GM19238 (cell line): ENCODE measurements around the gene GHR.
"Not testable (repeated sequence)": the region's sequence is repeated elsewhere in the genome, so short reads cannot be mapped to it uniquely, and the experiment has no call there.

ENCODE experiments used
- DNase-seq: peaks from one replicate; pipeline ENCODE4 v3.0.0; 2011; ENCODE audit warnings: low spot score; ENCODE audit not compliant: insufficient read length

GHR gene

DNA sequence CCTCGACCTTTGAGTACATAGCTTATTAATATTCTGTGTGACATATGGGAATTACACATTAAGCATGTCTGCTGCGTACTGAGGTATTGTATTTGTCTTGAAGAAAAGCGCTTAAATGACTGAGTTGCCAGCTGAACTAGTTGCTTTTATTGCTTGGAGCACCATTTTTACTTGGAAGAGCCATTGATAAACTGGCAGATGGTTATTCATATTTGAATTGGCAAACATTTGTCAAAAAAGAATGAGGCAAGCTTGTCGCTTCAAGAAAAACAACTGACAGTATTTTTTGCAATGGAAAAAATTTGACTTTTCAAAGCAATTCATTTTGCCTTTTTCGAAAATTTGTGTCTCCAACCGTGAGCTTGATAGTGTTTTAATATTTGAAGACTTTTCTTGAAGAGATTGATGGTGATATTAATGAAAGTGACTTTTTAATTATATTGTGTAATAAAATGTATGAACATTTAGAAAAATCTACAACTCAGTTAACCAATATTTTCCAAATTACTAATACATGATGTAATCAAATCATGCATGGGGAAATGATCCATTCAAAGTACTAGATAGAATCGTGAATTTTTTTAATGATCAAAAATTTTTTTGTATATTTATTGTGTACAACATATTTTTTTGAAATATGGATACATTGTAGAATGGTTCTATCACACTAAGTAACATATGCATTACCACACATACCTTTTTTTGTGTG lies 278.3 kb downstream of the GHR start:
- no peak for DNase-seq

DNA sequence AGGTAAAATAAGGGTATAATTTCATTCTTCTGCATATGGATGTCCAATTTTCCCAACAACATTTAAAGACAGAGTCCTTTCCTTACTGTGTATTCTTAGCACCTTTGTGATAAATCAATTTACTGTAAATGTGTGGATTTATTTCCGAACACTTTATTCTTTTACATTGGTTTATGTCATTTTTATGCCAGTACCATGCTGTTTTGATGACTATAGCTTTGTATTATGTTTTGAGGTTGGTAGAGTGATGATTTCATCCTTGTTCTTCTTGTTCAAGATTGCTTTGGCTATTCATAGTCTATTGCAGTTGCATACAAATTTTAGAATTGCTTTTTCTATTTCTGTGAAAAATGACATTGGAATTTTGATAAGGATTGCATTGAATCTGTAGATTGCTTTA lies 280.0 kb downstream of the GHR start:
- no peak for DNase-seq

DNA sequence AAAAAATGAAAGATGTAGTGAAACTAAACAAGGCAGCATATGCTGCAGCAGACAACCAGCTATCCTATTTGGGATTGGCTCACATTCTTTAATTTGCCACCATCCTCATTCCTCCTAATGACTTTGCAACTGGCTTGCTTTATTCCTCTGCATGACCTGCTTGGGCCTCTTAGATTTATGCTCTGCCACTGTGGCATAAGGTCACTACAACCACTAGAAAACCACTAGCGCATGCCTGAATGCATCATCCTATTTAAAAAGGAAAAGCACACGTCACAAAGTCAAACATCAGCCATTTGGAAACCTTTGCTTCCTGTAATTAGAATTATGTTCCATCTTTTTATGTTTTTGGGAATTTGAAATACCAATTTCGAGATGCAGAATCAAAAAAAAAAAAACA lies 292.5 kb downstream of the GHR start:
- no peak for DNase-seq

DNA sequence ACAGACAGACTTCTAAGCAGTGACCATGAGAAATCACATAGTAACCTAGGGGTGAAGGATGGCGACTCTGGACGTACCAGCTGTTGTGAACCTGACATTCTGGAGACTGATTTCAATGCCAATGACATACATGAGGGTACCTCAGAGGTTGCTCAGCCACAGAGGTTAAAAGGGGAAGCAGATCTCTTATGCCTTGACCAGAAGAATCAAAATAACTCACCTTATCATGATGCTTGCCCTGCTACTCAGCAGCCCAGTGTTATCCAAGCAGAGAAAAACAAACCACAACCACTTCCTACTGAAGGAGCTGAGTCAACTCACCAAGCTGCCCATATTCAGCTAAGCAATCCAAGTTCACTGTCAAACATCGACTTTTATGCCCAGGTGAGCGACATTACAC lies 295.4 kb downstream of the GHR start:
- DNase-seq = no peak

DNA sequence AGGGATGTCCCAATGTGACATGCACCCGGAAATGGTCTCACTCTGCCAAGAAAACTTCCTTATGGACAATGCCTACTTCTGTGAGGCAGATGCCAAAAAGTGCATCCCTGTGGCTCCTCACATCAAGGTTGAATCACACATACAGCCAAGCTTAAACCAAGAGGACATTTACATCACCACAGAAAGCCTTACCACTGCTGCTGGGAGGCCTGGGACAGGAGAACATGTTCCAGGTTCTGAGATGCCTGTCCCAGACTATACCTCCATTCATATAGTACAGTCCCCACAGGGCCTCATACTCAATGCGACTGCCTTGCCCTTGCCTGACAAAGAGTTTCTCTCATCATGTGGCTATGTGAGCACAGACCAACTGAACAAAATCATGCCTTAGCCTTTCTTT lies 295.8 kb downstream of the GHR start:
- no peak for DNase-seq

DNA sequence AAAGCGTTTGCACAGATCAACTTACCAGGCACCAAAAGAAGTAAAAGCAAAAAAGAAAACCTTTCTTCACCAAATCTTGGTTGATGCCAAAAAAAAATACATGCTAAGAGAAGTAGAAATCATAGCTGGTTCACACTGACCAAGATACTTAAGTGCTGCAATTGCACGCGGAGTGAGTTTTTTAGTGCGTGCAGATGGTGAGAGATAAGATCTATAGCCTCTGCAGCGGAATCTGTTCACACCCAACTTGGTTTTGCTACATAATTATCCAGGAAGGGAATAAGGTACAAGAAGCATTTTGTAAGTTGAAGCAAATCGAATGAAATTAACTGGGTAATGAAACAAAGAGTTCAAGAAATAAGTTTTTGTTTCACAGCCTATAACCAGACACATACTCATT lies 297.0 kb downstream of the GHR start:
- no peak for DNase-seq

DNA sequence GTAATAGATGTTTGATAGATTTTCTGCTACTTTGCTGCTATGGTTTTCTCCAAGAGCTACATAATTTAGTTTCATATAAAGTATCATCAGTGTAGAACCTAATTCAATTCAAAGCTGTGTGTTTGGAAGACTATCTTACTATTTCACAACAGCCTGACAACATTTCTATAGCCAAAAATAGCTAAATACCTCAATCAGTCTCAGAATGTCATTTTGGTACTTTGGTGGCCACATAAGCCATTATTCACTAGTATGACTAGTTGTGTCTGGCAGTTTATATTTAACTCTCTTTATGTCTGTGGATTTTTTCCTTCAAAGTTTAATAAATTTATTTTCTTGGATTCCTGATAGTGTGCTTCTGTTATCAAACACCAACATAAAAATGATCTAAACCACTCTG lies 298.2 kb downstream of the GHR start:
- DNase-seq = no peak

DNA sequence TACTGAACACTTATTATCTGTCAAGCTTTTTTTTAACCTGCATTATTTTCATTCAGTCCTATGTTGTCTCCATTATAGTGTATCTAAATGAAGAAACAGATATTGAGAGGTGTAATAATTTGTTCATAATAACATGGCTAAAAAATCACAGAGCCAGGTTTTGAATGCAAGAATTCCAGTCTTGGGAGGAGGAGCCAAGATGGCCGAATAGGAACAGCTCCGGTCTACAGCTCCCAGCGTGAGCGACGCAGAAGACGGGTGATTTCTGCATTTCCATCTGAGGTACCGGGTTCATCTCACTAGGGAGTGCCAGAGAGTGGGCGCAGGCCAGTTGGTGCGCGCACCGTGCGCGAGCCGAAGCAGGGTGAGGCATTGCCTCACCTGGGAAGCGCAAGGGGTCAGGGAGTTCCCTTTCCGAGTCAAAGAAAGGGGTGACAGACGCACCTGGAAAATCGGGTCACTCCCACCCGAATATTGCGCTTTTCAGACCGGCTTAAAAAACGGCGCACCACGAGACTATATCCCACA lies 311.4 kb downstream of the GHR start:
- not testable (repeated sequence) for DNase-seq

DNA sequence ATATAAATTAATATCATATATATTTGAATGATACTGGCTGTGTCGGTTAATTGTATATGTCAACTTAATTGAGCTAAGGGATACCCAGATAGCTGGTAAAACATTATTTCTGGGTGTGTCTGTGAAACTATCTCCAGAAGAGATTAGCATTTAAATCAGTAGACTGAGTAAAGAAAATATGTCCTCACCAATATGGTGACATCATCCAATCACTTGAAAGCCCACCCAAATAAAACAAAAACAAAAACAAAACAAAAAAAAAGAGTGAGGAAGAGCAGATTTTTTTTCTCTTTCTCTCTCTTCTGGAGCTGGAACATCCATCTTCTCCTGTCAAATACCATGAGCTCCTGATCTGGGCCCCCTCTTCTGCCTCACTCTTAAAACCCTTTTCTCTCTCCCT lies 317.7 kb downstream of the GHR start:
- DNase-seq = no peak

DNA sequence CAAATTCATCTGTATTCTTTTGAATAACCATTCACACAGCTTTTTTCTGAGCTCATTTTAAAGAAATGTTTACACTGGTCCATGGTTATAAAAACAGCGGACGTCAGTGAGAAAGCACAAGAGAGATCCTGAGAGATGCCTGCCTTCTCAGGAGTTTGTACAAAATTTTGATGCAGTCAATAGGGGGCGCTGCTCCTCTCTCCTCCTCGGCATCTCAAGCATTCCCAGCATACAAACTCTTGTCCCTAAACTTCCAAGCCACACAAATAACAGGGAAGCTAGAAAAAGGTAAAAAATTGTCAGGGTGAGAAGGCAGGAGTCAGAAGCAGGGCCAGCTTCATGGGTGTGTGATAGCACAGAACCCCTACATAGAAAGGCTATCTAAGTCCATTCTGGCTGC lies 322.2 kb downstream of the GHR start:
- DNase-seq = no peak

DNA sequence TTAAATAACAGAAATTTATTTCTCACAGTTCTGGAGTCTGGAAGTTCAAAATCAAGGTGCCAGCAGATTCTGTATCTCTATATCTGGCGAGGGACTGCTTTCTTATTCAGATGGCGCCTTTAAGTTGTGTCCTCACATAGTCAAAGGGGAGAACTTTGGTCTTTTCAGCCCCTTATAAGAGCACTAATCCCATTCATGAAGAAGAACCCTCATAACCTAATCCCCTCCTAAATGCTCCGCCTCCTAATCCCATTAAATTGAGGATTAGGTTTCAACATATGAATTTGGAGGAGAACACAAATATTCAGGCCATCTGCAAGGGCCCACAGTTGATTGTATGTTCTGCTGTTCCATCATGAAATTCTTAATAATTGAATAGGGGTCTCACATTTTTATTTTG lies 322.6 kb downstream of the GHR start:
- no peak for DNase-seq

DNA sequence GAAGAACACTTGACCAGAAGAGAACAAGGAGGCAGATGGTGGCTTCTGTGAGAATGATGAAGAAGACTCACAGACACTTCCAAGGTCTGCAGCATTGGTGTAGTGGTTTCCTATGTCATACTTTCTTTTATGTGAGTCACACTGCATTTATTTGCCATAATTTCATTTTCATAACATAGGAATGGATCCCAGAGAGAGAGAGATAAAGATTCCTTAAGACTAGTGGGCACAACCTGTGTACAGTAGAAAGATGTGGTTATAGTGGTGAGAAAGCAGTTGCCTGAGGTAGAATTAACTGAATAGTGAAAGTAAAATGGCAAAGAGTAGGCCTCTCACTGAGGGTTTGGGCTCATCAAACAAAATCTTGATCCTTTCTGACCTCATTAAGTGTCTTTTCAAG lies 325.8 kb downstream of the GHR start:
- no peak for DNase-seq

DNA sequence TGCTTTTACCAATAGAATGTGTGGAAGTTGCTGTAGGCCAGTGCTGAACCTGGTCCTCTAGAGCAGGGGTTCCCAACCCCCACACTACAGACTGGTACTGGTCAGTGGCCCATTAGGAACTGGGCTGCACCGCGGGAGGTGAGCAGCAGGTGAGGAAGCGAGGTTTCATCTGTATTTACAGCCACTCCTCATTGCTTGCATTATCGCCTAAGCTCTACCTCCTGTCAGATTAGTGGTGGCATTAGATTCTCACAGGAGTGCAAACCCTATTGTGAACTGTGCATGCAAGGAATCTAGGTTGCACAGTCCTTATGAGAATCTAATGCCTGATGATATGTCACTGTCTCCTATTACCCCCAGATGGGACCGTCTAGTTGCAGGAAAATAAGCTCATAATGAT lies 327.3 kb downstream of the GHR start:
- DNase-seq = no peak

DNA sequence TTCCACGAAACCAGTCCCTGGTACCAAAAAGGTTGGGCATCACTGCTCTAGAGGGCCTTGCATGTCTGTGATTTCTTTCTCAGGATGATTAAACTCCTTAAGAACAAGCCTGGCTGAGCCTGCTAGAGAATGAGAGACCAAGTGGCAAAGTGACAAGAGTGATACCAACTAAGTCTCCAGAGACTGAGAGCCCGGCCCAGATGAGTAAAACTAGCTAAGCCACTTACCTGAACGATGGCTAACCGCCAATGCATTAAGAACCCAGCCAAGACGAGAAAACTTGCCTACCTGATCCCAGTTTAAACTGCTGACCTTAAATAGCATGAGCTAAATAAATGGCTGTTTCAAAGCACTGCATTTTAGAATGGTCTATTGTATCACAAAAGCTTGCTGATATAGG lies 327.8 kb downstream of the GHR start:
- no peak for DNase-seq

DNA sequence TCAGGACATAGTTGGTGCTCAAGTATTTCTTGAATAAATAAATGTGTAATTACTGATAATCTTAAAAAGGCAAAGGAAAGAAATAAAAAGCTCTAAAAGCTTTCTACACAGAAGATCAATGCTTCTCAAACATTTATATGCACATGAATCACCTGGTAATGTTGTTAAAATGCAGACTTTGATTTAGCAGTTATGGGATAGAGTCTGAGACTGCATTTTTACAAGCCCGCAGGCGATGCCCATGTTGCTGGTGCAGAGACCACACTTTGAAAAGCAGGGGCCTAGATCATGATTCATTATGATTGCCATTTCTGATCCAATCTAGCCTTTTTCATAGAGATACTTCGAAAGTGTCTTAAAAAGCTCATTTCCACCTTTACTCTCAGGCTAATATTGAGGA lies 329.9 kb downstream of the GHR start:
- no peak for DNase-seq

DNA sequence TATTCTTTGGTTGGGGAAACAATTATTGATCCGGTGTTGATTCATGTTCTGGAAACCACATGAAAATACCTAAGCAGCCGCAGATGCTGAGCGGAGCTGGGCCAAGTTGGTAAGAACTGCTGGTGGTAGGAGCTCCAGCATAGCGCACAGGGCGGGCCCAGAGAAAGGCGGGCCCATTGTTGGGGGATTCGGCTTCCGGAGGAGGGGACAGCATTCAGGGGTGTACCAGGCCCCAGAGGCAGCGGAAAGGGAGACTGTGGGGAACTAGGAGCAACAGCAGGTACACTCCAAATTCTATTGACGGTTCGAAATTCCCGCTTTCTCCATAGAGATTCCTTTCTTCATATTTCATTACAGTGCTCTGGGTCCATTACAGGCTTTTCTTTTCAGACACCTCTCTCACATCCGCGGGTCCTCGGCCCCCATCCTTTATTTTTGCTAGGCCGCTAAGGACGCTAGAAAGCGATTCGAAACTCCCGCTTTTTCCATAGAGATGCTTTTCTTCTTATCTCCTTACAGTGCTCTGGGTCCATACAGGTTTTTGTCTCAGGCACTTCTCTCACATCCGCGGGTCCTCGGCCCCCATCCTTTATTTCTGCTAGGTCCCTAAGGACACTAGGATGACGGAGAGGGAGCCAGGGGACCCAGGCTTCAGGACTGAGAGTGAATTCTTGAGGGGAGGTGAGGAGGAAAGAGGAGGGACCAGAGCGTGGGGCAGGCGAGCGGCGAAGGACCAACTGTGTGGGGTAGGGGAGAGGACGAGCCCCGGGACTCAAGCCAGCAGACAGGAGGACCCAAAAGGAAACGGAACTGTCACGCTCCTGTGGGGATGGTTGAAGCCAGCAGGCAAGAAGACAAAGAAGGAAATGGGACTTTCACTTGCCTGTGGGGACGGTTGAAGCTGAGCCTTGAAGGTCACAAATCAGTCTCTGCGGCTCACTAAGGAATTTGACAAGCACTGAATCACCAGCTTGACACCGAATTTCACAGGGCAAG lies 333.7 kb downstream of the GHR start, which contains the start of gene CCDC152:
Gene CCDC152, plus strand, starts transcription at position 213 of the 996 bp plus-strand sequence. CDS start 2,304 bp downstream, outside the sequence.
- DNase-seq = peak; percentile 14

DNA sequence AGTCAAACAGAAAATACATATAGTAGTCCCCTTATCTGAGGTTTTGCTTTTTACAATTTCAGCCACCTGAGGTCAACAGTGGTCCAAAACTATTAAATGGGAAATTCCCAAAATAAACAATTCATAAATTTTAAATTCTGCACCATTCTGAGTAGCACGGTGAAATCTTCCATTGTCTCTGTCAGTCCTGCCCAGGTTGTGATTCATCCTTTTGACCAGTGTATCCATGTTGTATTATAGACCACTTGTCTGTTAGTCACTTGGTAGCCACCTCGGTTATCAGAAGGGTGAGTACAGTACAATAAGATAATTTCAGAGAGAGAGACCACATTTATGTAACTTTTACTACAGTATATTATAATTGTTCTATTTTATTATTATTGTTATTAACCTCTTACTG lies 336.2 kb downstream of the GHR start:
- DNase-seq = no peak

DNA sequence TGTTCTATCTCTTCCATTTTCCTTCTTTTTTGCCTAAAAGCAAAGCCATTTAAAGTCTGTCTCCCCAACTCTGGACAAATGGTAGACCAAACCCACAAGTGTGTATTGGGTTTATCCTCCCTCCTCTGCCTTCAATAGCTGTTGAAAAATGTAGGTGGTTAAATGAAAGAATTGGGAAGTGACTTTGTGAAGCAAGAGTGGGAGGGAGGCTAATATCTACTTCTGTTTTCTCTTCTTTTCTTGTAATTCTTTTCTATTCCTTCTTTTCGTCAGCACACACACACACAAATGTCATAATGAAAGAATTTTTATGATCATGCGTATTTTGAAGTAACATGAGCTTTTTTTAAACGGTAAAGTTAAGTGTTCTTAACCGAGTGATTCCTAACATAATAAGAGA lies 337.2 kb downstream of the GHR start:
- DNase-seq = no peak

DNA sequence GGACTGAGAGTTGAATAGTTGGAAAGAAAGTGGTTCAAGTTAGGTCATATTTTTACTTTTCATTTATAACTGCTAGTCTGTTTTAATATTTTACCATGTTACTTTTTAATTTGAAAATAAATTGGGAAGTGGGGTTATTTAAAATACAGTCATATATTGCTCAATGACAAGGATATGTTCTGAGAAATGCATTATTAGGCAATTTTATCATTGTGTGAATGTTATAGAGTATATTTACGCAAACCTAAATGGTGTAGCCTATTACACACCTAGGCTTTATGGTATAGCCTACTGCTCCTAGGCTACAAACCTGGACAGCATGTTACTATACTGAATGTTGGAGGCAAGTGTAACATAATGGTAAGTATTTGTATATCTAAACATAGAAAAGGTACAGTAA lies 338.6 kb downstream of the GHR start:
- DNase-seq = no peak

DNA sequence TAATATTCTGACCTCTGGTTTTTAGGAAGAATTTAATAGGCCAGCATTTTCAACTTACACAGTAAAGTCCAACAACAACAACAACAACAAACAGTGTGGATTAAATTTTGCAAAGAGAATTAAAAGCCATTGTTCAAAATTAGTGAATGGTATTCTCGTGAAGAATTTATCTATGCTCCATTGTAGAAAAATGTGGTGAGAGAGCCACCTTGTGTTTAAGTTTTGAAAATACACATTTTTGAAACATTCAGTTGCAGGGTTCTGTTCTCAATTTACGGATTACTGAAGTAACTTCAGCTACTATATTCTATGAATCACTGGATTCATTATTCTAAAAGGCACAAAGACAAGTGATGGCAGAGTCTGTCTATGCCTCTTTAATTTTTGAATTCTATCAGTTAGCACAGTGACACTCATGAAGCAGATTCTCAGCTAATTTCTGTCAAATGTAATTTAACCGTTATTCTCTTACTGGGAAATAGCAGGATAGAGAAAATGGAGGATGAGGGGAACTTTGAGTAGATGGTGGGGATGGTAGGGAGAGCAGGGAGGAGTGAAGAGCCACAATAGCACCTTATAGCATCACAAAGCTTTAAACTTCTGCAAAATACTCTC lies 344.4 kb downstream of the GHR start:
- no peak for DNase-seq

DNA sequence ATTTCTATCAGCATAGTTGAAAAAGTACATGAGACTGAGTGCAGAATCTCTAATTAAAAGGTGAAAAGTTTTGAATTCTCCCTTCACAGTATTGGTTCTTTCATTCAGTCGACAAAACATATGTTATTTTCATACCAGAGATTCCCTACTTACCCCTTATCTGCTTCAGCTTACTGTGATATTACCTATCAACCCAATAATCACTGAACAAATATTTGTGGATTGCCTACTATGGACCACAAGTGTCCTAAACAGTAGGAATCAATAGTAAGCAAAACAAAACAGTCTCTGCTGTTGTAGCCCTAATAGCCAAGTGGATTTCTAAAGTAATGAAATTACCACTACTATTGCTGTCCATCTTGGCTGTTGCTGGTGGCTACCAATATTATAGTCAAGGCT lies 344.9 kb downstream of the GHR start:
- DNase-seq = no peak

DNA sequence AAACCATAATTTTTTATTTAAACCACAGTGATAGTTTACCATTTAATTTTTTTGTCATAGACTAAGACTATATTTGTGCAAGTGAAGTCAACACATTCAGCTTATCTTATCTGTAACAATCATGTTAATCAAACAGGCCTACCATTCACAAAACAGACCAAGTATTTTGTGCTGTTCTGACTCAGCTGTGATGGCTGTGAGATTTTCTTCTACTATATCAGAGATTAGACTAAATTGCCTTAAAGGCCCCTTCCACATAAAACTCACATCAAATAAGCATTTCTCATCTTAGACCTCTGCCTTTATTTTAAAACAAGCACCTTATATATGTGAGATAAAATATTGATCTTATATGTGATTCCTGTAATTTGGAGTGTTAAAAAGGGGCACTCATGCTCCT lies 346.8 kb downstream of the GHR start:
- DNase-seq = no peak
